Mucosa of stomach (tissue), 1 donor: ENCODE data around the gene TSPAN18.

ENCODE experiments used
- H3K27me3 ChIP-seq: one replicate; pipeline ENCODE4 v1.7.0; 2013; ENCODE audit warnings: mild to moderate bottlenecking, low read length; ENCODE audit not compliant: control insufficient read depth, insufficient read depth
- H3K36me3 ChIP-seq: one replicate; pipeline ENCODE4 v1.7.0; 2013; ENCODE audit warnings: low read length; ENCODE audit not compliant: control insufficient read depth, insufficient read depth
- H3K4me1 ChIP-seq: one replicate; pipeline ENCODE4 v1.7.0; 2013; ENCODE audit warnings: mild to moderate bottlenecking, low read length; ENCODE audit not compliant: control insufficient read depth, insufficient read depth
- H3K4me3 ChIP-seq: one replicate; pipeline ENCODE4 v1.7.0; 2013; ENCODE audit warnings: low read length
- H3K9ac ChIP-seq: one replicate; pipeline ENCODE4 v1.7.0; 2013; ENCODE audit warnings: mild to moderate bottlenecking, low read length, moderate library complexity
- H3K9me3 ChIP-seq: one replicate; pipeline ENCODE4 v1.7.0; 2013; ENCODE audit warnings: mild to moderate bottlenecking, low read length, moderate library complexity; ENCODE audit not compliant: control insufficient read depth
- donor health status: Pancreatic carcinoma.

TSPAN18 gene

GRCh38 chr11:44766112-44766971 lies 39.6 kb downstream of the TSPAN18 start:
- H3K36me3 ChIP-seq: no peaks in the 10 kb centered on the region
- peaks cover 40% of the 10 kb centered on the region for H3K4me1 ChIP-seq
- H3K4me3 ChIP-seq: no peak overlapping the region
- H3K9ac ChIP-seq: no peak overlapping the region
- no peaks in the 10 kb centered on the region for H3K9me3 ChIP-seq
- no peaks in the 10 kb centered on the region for H3K27me3 ChIP-seq

GRCh38 chr11:44766972-44767278 lies 40.2 kb downstream of the TSPAN18 start:
- no peak overlapping the region for H3K4me3 ChIP-seq
- H3K27me3 ChIP-seq: no peaks in the 10 kb centered on the region
- H3K9me3 ChIP-seq: no peaks in the 10 kb centered on the region
- no peak overlapping the region for H3K9ac ChIP-seq
- H3K36me3 ChIP-seq: no peaks in the 10 kb centered on the region
- H3K4me1 ChIP-seq: peaks cover 35% of the 10 kb centered on the region

- Histone ChIP-seq H3K4me1 (peaks cover 35% of the 10 kb centered on the region), H3K36me3 (no peaks in the 10 kb centered on the region), H3K9ac (no peak overlapping the region)
These were observed 40.7 kb downstream of the TSPAN18 start for GRCh38 chr11:44767421-44767820.

GRCh38 chr11:44770401-44770800 lies 43.6 kb downstream of the TSPAN18 start:
- Histone ChIP-seq H3K9ac (no peak overlapping the region), H3K4me3 (no peak overlapping the region), H3K36me3 (no peaks in the 10 kb centered on the region), H3K4me1 (peaks cover 40% of the 10 kb centered on the region), H3K27me3 (no peaks in the 10 kb centered on the region), H3K9me3 (no peaks in the 10 kb centered on the region)

More at GRCh38 chr11:44767421-44767820, 40.7 kb downstream of the TSPAN18 start:
- Histone ChIP-seq H3K4me3 (no peak overlapping the region), H3K9me3 (no peaks in the 10 kb centered on the region), H3K27me3 (no peaks in the 10 kb centered on the region)

- Histone ChIP-seq H3K9ac (no peak overlapping the region), H3K9me3 (no peaks in the 10 kb centered on the region), H3K4me3 (no peak overlapping the region), H3K36me3 (no peaks in the 10 kb centered on the region), H3K27me3 (no peaks in the 10 kb centered on the region), H3K4me1 (peaks cover 32% of the 10 kb centered on the region)
These were observed 44.5 kb downstream of the TSPAN18 start for GRCh38 chr11:44771252-44771734.

- Histone ChIP-seq H3K9ac (no peak overlapping the region), H3K36me3 (no peaks in the 10 kb centered on the region), H3K4me3 (no peak overlapping the region), H3K9me3 (no peaks in the 10 kb centered on the region), H3K27me3 (no peaks in the 10 kb centered on the region), H3K4me1 (peaks cover 27% of the 10 kb centered on the region)
These were observed 45.1 kb downstream of the TSPAN18 start for GRCh38 chr11:44771841-44772240.

- H3K9me3 ChIP-seq: no peaks in the 10 kb centered on the region
- no peak overlapping the region for H3K4me3 ChIP-seq
- peaks cover 22% of the 10 kb centered on the region for H3K4me1 ChIP-seq
- no peaks in the 10 kb centered on the region for H3K36me3 ChIP-seq
- H3K27me3 ChIP-seq: peaks cover 4% of the 10 kb centered on the region
- no peak overlapping the region for H3K9ac ChIP-seq
These were observed 46.7 kb downstream of the TSPAN18 start for GRCh38 chr11:44773351-44773965.

- H3K9me3 ChIP-seq: no peaks in the 10 kb centered on the region
- H3K36me3 ChIP-seq: no peaks in the 10 kb centered on the region
- no peak overlapping the region for H3K9ac ChIP-seq
- H3K4me3 ChIP-seq: no peak overlapping the region
- H3K4me1 ChIP-seq: peaks cover 22% of the 10 kb centered on the region
- H3K27me3 ChIP-seq: peaks cover 4% of the 10 kb centered on the region
These were observed 47.3 kb downstream of the TSPAN18 start for GRCh38 chr11:44774108-44774507.

- Histone ChIP-seq H3K4me3 (no peak overlapping the region), H3K27me3 (peaks cover 4% of the 10 kb centered on the region), H3K36me3 (no peaks in the 10 kb centered on the region), H3K9me3 (no peaks in the 10 kb centered on the region), H3K4me1 (peaks cover 21% of the 10 kb centered on the region), H3K9ac (no peak overlapping the region)
These were observed 48.0 kb downstream of the TSPAN18 start for GRCh38 chr11:44774731-44775130.

GRCh38 chr11:44775366-44775984 lies 48.7 kb downstream of the TSPAN18 start:
- Histone ChIP-seq H3K4me1 (peaks cover 14% of the 10 kb centered on the region), H3K27me3 (peaks cover 4% of the 10 kb centered on the region), H3K4me3 (no peak overlapping the region), H3K9ac (no peak overlapping the region), H3K36me3 (no peaks in the 10 kb centered on the region), H3K9me3 (no peaks in the 10 kb centered on the region)

- Histone ChIP-seq H3K9me3 (no peaks in the 10 kb centered on the region), H3K4me1 (peaks cover 8% of the 10 kb centered on the region), H3K27me3 (peaks cover 4% of the 10 kb centered on the region), H3K9ac (no peak overlapping the region), H3K36me3 (no peaks in the 10 kb centered on the region), H3K4me3 (no peak overlapping the region)
These were observed 49.3 kb downstream of the TSPAN18 start for GRCh38 chr11:44775985-44776446.
